Raji (cell line): Measurements from ENCODE around the gene ZBTB44.

Source experiments
- POLR2A ChIP-seq: IDR thresholded peaks from 2 replicates; pipeline ENCODE4 v1.6.1; 2011; ENCODE audit warnings: low read depth, low read length, control low read depth; ENCODE audit not compliant: insufficient read depth

ZBTB44 gene

GRCh38 chr11:130197386-130198035 is 117.2 kb downstream of the ZBTB44 start:
- no peak for TF ChIP-seq POLR2A

- no peak for TF ChIP-seq POLR2A
Observed at GRCh38 chr11:130194241-130195023, 120.3 kb downstream of the ZBTB44 start.

GRCh38 chr11:130192845-130193267 is 121.9 kb downstream of the ZBTB44 start:
- no peak for TF ChIP-seq POLR2A

- TF ChIP-seq POLR2A, result no peak
Observed at GRCh38 chr11:130191896-130192295, 122.8 kb downstream of the ZBTB44 start.

- no peak for TF ChIP-seq POLR2A
Observed at GRCh38 chr11:130190371-130190881, 124.3 kb downstream of the ZBTB44 start.

- no peak for TF ChIP-seq POLR2A
Observed at GRCh38 chr11:130189492-130190210, 125.1 kb downstream of the ZBTB44 start.

GRCh38 chr11:130188585-130189347 is 126.0 kb downstream of the ZBTB44 start:
- TF ChIP-seq POLR2A, result no peak

GRCh38 chr11:130188047-130188446 is 126.7 kb downstream of the ZBTB44 start:
- TF ChIP-seq POLR2A, result no peak

- no peak for TF ChIP-seq POLR2A
Observed at GRCh38 chr11:130187096-130187495, 127.6 kb downstream of the ZBTB44 start.

GRCh38 chr11:130183878-130184610 is 130.7 kb downstream of the ZBTB44 start:
- no peak for TF ChIP-seq POLR2A

- peak; percentile 56 for TF ChIP-seq POLR2A
Observed at GRCh38 chr11:130181295-130182272, 133.1 kb downstream of the ZBTB44 start.

- TF ChIP-seq POLR2A, result no peak
Observed at GRCh38 chr11:130180896-130181294, 133.8 kb downstream of the ZBTB44 start.

- TF ChIP-seq POLR2A, result no peak
Observed at GRCh38 chr11:130180491-130180890, 134.2 kb downstream of the ZBTB44 start.
